ENCODE measurements around the gene CALHM2. TPM values are rescaled to one million over a fixed set of nuclear protein-coding genes. Genes with fewer than 3 reads are reported as not detected.

The CALHM2 gene
- polyA plus RNA-seq, 1 of the 3 experiments (the other 2 are of a cell fraction) = 0.10 TPM

GRCh38 chr10:103458720-103459119 is 6.5 kb upstream of the CALHM2 start, which contains the start of gene CALHM1:
Gene CALHM1, minus strand, starts transcription at chr10:103458900. Its CDS starts 149 bp downstream, at chr10:103458751.
- no peak for DNase-seq
- H3F3A ChIP-seq (replicated peaks; ENCODE audit: insufficient read depth) = no peaks in the 10 kb centered on the region
- no peak within 1 kb of the TSS for H2AFZ ChIP-seq (ENCODE audit: low read depth)
- H3K4me2 ChIP-seq = no peak within 1 kb of the TSS
- ChIA-PET CTCF (interaction anchor here (0.6 to 1.2 kb wide), 2 partner anchors 42 to 140 kb away, joined by 3 read pairs; no protein-coding TSS in a partner anchor), POLR2A (no interaction called here)
- H3K27me3 ChIP-seq (ENCODE audit: insufficient read depth) = no peaks in the 10 kb centered on the region
- H3K4me1 ChIP-seq (ENCODE audit: control insufficient read depth in 1 of 2, insufficient read depth in 2 of 2, low read depth in 1 of 2, low read length in 1 of 2) = no peaks in the 10 kb centered on the region; a peak in 1 of 4 replicates
- no peaks in the 10 kb centered on the region for H3K9me2 ChIP-seq
- 54% methylated on average over 2 of the region's 9 CpGs for WGBS (ENCODE audit: low lambda C conversion rate)
- TF ChIP-seq POLR2AphosphoS5 (IDR thresholded peaks at IDR 0.05; ENCODE audit: low read depth, low read length) = no peak
- no peaks in the 10 kb centered on the region for H3K79me2 ChIP-seq (ENCODE audit: insufficient read depth)
- no peak within 1 kb of the TSS for H3K4me3 ChIP-seq (ENCODE audit: low read depth in 2 of 2, low read length in 1 of 2)
- H3K27ac ChIP-seq (ENCODE audit: low read depth in 2 of 2, low read length in 1 of 2) = no peak within 1 kb of the TSS
- H3K9me3 ChIP-seq = no peaks in the 10 kb centered on the region
- H4K20me1 ChIP-seq (ENCODE audit: insufficient read depth) = no peaks in the 10 kb centered on the region
- H3K9ac ChIP-seq = no peak within 1 kb of the TSS
- H3K36me3 ChIP-seq (replicated peaks in 1 of 2; ENCODE audit: control insufficient read depth in 1 of 2, insufficient read depth in 2 of 2, low read length in 1 of 2) = no peaks in the 10 kb centered on the region

GRCh38 chr10:103457896-103458583 is 5.9 kb upstream of the CALHM2 start:
- CTCF ChIA-PET = interaction anchor here (0.6 to 1.0 kb wide), 3 partner anchors 13 to 23 kb away, joined by 3 read pairs; no protein-coding TSS in a partner anchor
- POLR2A ChIA-PET = no interaction called here

More at GRCh38 chr10:103457896-103458583, 5.9 kb upstream of the CALHM2 start:
- H3K9ac ChIP-seq = no peak overlapping the region
- H4K20me1 ChIP-seq (ENCODE audit: insufficient read depth) = no peaks in the 10 kb centered on the region
- no peaks in the 10 kb centered on the region for H3K9me3 ChIP-seq
- no peak for TF ChIP-seq GABPA (IDR thresholded peaks at IDR 0.05; ENCODE audit: low read depth)
- no peak for TF ChIP-seq FOXJ3 (CRISPR knock-in tag; IDR thresholded peaks at IDR 0.05)
- no peak for TF ChIP-seq GATA2 (CRISPR knock-in tag; IDR thresholded peaks at IDR 0.05)
- no peak for TF ChIP-seq RAD21 (IDR thresholded peaks at IDR 0.05; ENCODE audit: low read length)
- no peak for TF ChIP-seq USF2 (IDR thresholded peaks at IDR 0.05; ENCODE audit: borderline replicate concordance, low read depth, low read length)
- TF ChIP-seq RCOR1 (IDR thresholded peaks at IDR 0.05; ENCODE audit: low read length) = no peak
- no peak for TF ChIP-seq NRF1 (IDR thresholded peaks at IDR 0.05; ENCODE audit: low read depth, low read length)
- no peak for TF ChIP-seq IRF3 (IDR thresholded peaks at IDR 0.05; ENCODE audit: low read depth, low read length)
- TF ChIP-seq MAX (IDR thresholded peaks at IDR 0.05; ENCODE audit: low read depth) = no peak
- TF ChIP-seq MXI1 (IDR thresholded peaks at IDR 0.05; ENCODE audit: low read depth, low read length) = no peak
- no peak for TF ChIP-seq EZH2phosphoT487 (IDR thresholded peaks at IDR 0.05; ENCODE audit: borderline replicate concordance, low read depth)
- TF ChIP-seq MEF2A (IDR thresholded peaks at IDR 0.05; ENCODE audit: borderline replicate concordance, low read depth) = no peak
- TF ChIP-seq YY1 (IDR thresholded peaks at IDR 0.05; ENCODE audit: low read depth) = no peak
- TF ChIP-seq POLR2AphosphoS5 (IDR thresholded peaks at IDR 0.05; ENCODE audit: low read depth, low read length) = no peak
- WGBS (ENCODE audit: low lambda C conversion rate) = 84% methylated on average over 34 of the region's 39 CpGs
- H3K27me3 ChIP-seq (ENCODE audit: insufficient read depth) = no peaks in the 10 kb centered on the region
- H3K79me2 ChIP-seq (ENCODE audit: insufficient read depth) = no peaks in the 10 kb centered on the region
- no peaks in the 10 kb centered on the region for H3K9me2 ChIP-seq
- no peak overlapping the region for H2AFZ ChIP-seq (ENCODE audit: low read depth)
- H3K4me1 ChIP-seq (ENCODE audit: control insufficient read depth in 1 of 2, insufficient read depth in 2 of 2, low read depth in 1 of 2, low read length in 1 of 2) = no peaks in the 10 kb centered on the region; a peak in 1 of 4 replicates
- H3K4me3 ChIP-seq (ENCODE audit: low read depth in 2 of 2, low read length in 1 of 2) = no peak overlapping the region
- no peak overlapping the region for H3K4me2 ChIP-seq
- H3K27ac ChIP-seq (ENCODE audit: low read depth in 2 of 2, low read length in 1 of 2) = no peak overlapping the region
- no peaks in the 10 kb centered on the region for H3F3A ChIP-seq (replicated peaks; ENCODE audit: insufficient read depth)
- no peak for DNase-seq
- no peaks in the 10 kb centered on the region for H3K36me3 ChIP-seq (replicated peaks in 1 of 2; ENCODE audit: control insufficient read depth in 1 of 2, insufficient read depth in 2 of 2, low read length in 1 of 2)
